ENCODE data around the gene FBXO28.

- no peak for TF ChIP-seq EZH2 (IDR thresholded peaks at IDR 0.05; ENCODE audit: insufficient read depth, poor library complexity, severe bottlenecking)
- TF ChIP-seq EZH2phosphoT487 (IDR thresholded peaks at IDR 0.05; ENCODE audit: insufficient read depth, low read depth) = no peak
These were observed 84.7 kb downstream of the FBXO28 start for GRCh38 chr1:224198572-224198971.
